ENCODE results near the gene AP5Z1. TPM values are rescaled to one million over a fixed set of nuclear protein-coding genes. Genes with fewer than 3 reads are reported as not detected.

The AP5Z1 gene, protein sequence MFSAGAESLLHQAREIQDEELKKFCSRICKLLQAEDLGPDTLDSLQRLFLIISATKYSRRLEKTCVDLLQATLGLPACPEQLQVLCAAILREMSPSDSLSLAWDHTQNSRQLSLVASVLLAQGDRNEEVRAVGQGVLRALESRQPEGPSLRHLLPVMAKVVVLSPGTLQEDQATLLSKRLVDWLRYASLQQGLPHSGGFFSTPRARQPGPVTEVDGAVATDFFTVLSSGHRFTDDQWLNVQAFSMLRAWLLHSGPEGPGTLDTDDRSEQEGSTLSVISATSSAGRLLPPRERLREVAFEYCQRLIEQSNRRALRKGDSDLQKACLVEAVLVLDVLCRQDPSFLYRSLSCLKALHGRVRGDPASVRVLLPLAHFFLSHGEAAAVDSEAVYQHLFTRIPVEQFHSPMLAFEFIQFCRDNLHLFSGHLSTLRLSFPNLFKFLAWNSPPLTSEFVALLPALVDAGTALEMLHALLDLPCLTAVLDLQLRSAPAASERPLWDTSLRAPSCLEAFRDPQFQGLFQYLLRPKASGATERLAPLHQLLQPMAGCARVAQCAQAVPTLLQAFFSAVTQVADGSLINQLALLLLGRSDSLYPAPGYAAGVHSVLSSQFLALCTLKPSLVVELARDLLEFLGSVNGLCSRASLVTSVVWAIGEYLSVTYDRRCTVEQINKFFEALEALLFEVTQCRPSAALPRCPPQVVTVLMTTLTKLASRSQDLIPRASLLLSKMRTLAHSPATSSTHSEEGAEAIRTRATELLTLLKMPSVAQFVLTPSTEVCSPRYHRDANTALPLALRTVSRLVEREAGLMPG
- polyA plus RNA-seq (2013), result 28.1 TPM

DNA sequence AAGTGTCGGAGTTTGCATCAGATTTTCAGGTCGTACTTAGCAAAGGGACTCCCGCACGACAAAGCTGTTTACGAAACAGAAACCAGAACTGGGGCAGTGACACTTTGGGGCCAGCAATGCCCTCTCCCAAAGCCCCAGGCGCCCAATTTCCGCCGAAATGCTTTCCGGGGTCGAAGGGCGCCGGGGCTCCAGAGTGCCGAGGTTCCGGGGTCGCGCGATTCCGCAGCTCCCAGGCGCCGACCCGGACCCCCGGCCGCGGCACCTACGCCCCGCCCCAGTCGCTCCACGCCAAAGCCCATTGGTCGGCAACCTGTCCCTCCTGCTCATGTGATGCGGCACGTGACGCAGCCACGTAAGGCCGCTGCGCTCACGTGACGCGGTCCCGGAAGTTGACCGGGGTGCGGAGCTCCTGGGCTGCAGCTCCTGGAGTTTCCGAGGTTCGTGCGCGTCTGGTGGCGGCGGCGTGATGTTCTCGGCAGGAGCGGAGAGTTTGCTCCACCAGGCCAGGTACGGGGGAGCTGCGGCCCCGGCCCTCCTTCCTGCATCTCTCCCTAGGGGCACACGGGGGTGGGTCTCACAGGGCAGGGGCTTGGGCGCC, at the start of gene AP5Z1:
TSS of gene AP5Z1 (plus strand) at position 374 of the 598 bp plus-strand sequence. CDS start at position 467, 93 bp downstream.
- peaks cover 0 to 13% (median 8%) of the 10 kb centered on the region in 4 experiments for H3K36me3 ChIP-seq (ENCODE audit: control insufficient read depth in 4 of 4, insufficient read depth in 4 of 4, low read length in 3 of 4)
- POLR2A ChIA-PET, result interaction anchor here (0.6 to 2.8 kb wide), 6 partner anchors 16 to 133 kb away, joined by 3 to 19 read pairs (median 4); no protein-coding TSS in a partner anchor
- peaks cover 3 to 33% (median 25%) of the 10 kb centered on the region in 4 experiments for H3K4me1 ChIP-seq (ENCODE audit: control extremely low read depth in 1 of 4, control insufficient read depth in 4 of 4, insufficient read depth in 4 of 4, low read length in 3 of 4)
- CTCF ChIA-PET, result interaction anchor here (0.7 to 4.2 kb wide), 4 partner anchors 14 to 29 kb away, joined by 3 to 36 read pairs (median 4); no protein-coding TSS in a partner anchor
- H3K9me3 ChIP-seq (ENCODE audit: control extremely low read depth in 1 of 5, control insufficient read depth in 4 of 5, insufficient read depth in 2 of 5, low read depth in 1 of 5, low read length in 4 of 5), result no peaks in the 10 kb centered on the region
- no peaks in the 10 kb centered on the region for H3K27me3 ChIP-seq (replicated peaks in 2 of 5; ENCODE audit: control insufficient read depth in 4 of 5, insufficient read depth in 5 of 5, low read length in 4 of 5)
- H3K4me3 ChIP-seq (ENCODE audit: control insufficient read depth in 1 of 7, extremely low read depth in 1 of 7, insufficient read depth in 4 of 7, low read depth in 2 of 7, low read length in 6 of 7), result peak within 1 kb of the TSS; percentile 90 to 99 (median 93)
- peak; percentile 97 to 98 (median 98) for DNase-seq
- peak within 1 kb of the TSS; percentile 92 to 97 for H3K27ac ChIP-seq (ENCODE audit: insufficient read depth in 1 of 2, low read depth in 1 of 2, low read length in 2 of 2, poor library complexity in 1 of 2, severe bottlenecking in 2 of 2)
- WGBS (ENCODE audit: insufficient coverage), result 0% methylated on average over 54 of the region's 55 CpGs

DNA sequence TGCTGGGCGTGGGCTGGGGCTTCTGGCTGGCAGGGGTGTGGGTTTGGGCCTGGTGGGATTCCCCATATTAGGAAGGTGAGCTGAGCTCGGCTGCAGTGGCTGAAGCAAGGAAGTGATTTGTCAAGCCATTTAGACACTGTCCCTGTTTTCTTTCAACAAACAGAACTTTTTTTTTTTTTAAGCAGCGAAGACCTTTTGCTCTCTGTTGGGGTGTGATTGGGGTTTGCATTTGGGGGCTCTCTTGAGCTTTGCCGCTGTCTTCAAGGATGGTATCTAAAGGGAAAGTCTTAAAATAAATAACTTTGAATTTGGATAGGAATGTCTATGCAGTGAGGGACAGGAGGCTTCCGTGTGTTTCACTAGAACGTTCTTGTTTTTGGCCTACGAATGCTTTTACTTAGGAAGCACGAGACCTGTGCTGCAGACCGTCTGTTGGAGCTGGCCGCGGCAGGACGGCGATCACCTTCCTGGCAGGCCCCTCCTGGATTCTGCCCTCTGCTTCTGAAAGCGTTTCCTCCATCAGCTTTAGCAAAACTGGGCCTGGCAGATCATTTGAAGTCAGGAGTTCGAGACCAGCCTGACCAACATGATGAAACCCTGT, 49.5 kb upstream of the AP5Z1 start:
- peak in 1 of 3 donors; percentile 60 for DNase-seq
- 31% methylated on average over 13 of the region's 15 CpGs for WGBS (ENCODE audit: insufficient coverage)
- Histone ChIP-seq H3K4me3 (ENCODE audit: control insufficient read depth in 1 of 7, extremely low read depth in 1 of 7, insufficient read depth in 4 of 7, low read depth in 2 of 7, low read length in 6 of 7) (peak overlapping the region in 6 of 7 experiments; percentile 56 to 86 (median 66)), H3K27me3 (replicated peaks in 2 of 5; ENCODE audit: control insufficient read depth in 4 of 5, insufficient read depth in 5 of 5, low read length in 4 of 5) (no peaks in the 10 kb centered on the region), H3K36me3 (ENCODE audit: control insufficient read depth in 4 of 4, insufficient read depth in 4 of 4, low read length in 3 of 4) (peaks cover 4 to 40% (median 14%) of the 10 kb centered on the region in 4 experiments), H3K4me1 (ENCODE audit: control extremely low read depth in 1 of 4, control insufficient read depth in 4 of 4, insufficient read depth in 4 of 4, low read length in 3 of 4) (peaks cover 0 to 37% (median 31%) of the 10 kb centered on the region in 4 experiments), H3K27ac (ENCODE audit: insufficient read depth in 1 of 2, low read depth in 1 of 2, low read length in 2 of 2, poor library complexity in 1 of 2, severe bottlenecking in 2 of 2) (peak overlapping the region in 1 of 2 experiments; percentile 85), H3K9me3 (ENCODE audit: control extremely low read depth in 1 of 5, control insufficient read depth in 4 of 5, insufficient read depth in 2 of 5, low read depth in 1 of 5, low read length in 4 of 5) (no peaks in the 10 kb centered on the region)
- POLR2A ChIA-PET, result interaction anchor here (0.8 kb wide), 1 partner anchor 84 kb away, joined by 5 read pairs; no protein-coding TSS in a partner anchor
- CTCF ChIA-PET, result interaction anchor here (0.8 to 3.5 kb wide), 10 partner anchors 8 to 84 kb away, joined by 3 to 20 read pairs (median 4); no protein-coding TSS in a partner anchor

DNA sequence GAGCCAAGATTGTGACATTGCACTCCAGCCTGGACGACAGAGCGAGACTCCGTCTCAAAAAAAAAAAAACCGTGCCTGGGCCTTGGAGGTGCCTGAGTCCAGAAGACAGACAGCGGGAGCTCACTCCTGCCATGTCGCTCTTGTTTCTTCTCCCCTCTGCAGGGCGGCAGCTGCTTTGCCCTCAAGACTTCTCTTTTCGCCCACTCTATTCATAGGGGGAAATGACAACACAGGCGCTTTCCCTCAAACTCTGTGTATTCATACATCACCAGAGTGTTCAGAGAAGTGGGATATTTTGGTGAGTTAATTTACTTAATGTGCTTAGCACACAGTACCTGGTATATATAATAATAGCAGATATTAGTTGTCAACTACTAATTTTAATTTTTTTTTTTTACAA, 48.9 kb upstream of the AP5Z1 start:
- peak in 1 of 3 donors; percentile 74 for DNase-seq
- no CpG with 5 or more reads among the region's 9 CpGs for WGBS (ENCODE audit: insufficient coverage)
- Histone ChIP-seq H3K27me3 (replicated peaks in 2 of 5; ENCODE audit: control insufficient read depth in 4 of 5, insufficient read depth in 5 of 5, low read length in 4 of 5) (no peaks in the 10 kb centered on the region), H3K36me3 (ENCODE audit: control insufficient read depth in 4 of 4, insufficient read depth in 4 of 4, low read length in 3 of 4) (peaks cover 4 to 38% (median 13%) of the 10 kb centered on the region in 4 experiments), H3K27ac (ENCODE audit: insufficient read depth in 1 of 2, low read depth in 1 of 2, low read length in 2 of 2, poor library complexity in 1 of 2, severe bottlenecking in 2 of 2) (no peak overlapping the region), H3K4me1 (ENCODE audit: control extremely low read depth in 1 of 4, control insufficient read depth in 4 of 4, insufficient read depth in 4 of 4, low read length in 3 of 4) (peaks cover 0 to 40% (median 34%) of the 10 kb centered on the region in 4 experiments), H3K9me3 (ENCODE audit: control extremely low read depth in 1 of 5, control insufficient read depth in 4 of 5, insufficient read depth in 2 of 5, low read depth in 1 of 5, low read length in 4 of 5) (no peaks in the 10 kb centered on the region), H3K4me3 (ENCODE audit: control insufficient read depth in 1 of 7, extremely low read depth in 1 of 7, insufficient read depth in 4 of 7, low read depth in 2 of 7, low read length in 6 of 7) (no peak overlapping the region)
- POLR2A ChIA-PET, result interaction anchor here (0.8 kb wide), 1 partner anchor 85 kb away, joined by 5 read pairs; no protein-coding TSS in a partner anchor
- CTCF ChIA-PET, result interaction anchor here (0.8 to 3.5 kb wide), 8 partner anchors 8 to 66 kb away, joined by 3 to 20 read pairs (median 4); no protein-coding TSS in a partner anchor

DNA sequence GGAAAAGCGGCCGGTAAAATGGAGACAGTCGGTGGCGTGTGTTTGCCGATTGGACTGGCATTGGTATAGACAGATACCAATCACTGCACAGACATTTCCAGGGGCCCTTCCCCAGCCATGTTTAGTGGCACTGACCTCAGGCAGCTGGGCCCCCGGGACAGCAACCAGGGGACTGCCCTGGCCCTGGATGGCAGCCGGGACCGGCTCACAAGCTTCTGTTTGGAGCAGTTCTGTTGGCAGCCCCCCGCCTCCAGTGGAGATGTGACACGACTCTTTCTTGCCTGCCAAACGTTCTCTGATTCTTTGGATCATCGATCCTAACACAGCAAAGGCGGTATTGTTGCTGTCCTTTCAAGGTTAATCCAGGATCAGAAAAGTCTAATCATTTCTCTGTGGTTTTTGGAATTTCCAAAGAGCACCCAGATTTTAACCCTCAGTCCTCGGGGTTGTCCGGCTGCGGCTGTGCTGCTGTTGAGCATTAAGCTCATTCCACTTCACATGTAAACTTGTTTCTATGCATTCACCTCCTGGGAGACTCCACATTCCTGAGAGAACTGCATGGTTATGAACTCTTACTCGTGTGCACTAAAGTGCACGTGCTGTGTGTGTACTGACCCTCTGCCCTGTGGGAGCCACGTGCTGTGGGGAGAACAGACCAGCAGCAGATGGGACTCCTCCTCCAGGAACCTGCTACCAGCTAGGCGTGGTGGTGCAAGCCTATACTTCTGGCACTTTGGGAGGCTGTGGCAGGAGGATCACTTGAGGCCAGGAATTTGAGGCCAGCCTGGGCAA, 47.3 kb upstream of the AP5Z1 start:
- POLR2A ChIA-PET, result no interaction called here
- Histone ChIP-seq H3K9me3 (ENCODE audit: control extremely low read depth in 1 of 5, control insufficient read depth in 4 of 5, insufficient read depth in 2 of 5, low read depth in 1 of 5, low read length in 4 of 5) (no peaks in the 10 kb centered on the region), H3K27me3 (replicated peaks in 2 of 5; ENCODE audit: control insufficient read depth in 4 of 5, insufficient read depth in 5 of 5, low read length in 4 of 5) (no peaks in the 10 kb centered on the region), H3K4me3 (ENCODE audit: control insufficient read depth in 1 of 7, extremely low read depth in 1 of 7, insufficient read depth in 4 of 7, low read depth in 2 of 7, low read length in 6 of 7) (no peak overlapping the region), H3K36me3 (ENCODE audit: control insufficient read depth in 4 of 4, insufficient read depth in 4 of 4, low read length in 3 of 4) (peaks cover 6 to 36% (median 11%) of the 10 kb centered on the region in 4 experiments), H3K4me1 (ENCODE audit: control extremely low read depth in 1 of 4, control insufficient read depth in 4 of 4, insufficient read depth in 4 of 4, low read length in 3 of 4) (peaks cover 0 to 45% (median 35%) of the 10 kb centered on the region in 4 experiments), H3K27ac (ENCODE audit: insufficient read depth in 1 of 2, low read depth in 1 of 2, low read length in 2 of 2, poor library complexity in 1 of 2, severe bottlenecking in 2 of 2) (no peak overlapping the region)
- WGBS (ENCODE audit: insufficient coverage), result 98% methylated on average over 18 of the region's 20 CpGs
- no peak for DNase-seq
- CTCF ChIA-PET, result no interaction called here

DNA sequence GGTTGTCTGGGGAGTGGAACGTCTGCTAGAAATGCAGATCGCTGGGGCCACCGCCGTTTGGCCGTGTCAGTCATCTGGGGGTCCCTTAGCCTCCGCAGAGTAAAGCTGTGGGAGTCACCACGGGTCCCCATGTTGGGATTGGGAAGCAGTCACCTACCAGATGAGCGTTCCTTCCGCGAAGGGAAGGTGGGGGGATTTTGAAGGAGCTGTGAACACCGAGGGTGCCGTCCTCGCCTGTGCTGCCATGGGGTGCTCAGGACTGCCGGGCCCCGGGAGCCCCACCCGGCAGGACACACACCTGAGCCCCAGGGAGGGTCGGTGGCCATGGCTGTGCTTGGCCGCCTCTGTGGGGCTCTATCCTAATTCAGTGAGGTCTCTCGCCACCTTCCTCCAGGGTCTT, 46.2 kb upstream of the AP5Z1 start:
- WGBS (ENCODE audit: insufficient coverage), result 99% methylated on average over 17 of the region's 19 CpGs
- peaks cover 4 to 30% (median 9%) of the 10 kb centered on the region in 4 experiments for H3K36me3 ChIP-seq (ENCODE audit: control insufficient read depth in 4 of 4, insufficient read depth in 4 of 4, low read length in 3 of 4)
- H3K4me1 ChIP-seq (ENCODE audit: control extremely low read depth in 1 of 4, control insufficient read depth in 4 of 4, insufficient read depth in 4 of 4, low read length in 3 of 4), result peaks cover 0 to 52% (median 45%) of the 10 kb centered on the region in 4 experiments
- H3K27me3 ChIP-seq (replicated peaks in 2 of 5; ENCODE audit: control insufficient read depth in 4 of 5, insufficient read depth in 5 of 5, low read length in 4 of 5), result no peaks in the 10 kb centered on the region
- H3K27ac ChIP-seq (ENCODE audit: insufficient read depth in 1 of 2, low read depth in 1 of 2, low read length in 2 of 2, poor library complexity in 1 of 2, severe bottlenecking in 2 of 2), result no peak overlapping the region
- CTCF ChIA-PET, result interaction anchor here (1.5 kb wide), 1 partner anchor 12 kb away, joined by 4 read pairs; no protein-coding TSS in a partner anchor
- no peak for DNase-seq
- POLR2A ChIA-PET, result no interaction called here
- H3K4me3 ChIP-seq (ENCODE audit: control insufficient read depth in 1 of 7, extremely low read depth in 1 of 7, insufficient read depth in 4 of 7, low read depth in 2 of 7, low read length in 6 of 7), result no peak overlapping the region
- H3K9me3 ChIP-seq (ENCODE audit: control extremely low read depth in 1 of 5, control insufficient read depth in 4 of 5, insufficient read depth in 2 of 5, low read depth in 1 of 5, low read length in 4 of 5), result no peaks in the 10 kb centered on the region

DNA sequence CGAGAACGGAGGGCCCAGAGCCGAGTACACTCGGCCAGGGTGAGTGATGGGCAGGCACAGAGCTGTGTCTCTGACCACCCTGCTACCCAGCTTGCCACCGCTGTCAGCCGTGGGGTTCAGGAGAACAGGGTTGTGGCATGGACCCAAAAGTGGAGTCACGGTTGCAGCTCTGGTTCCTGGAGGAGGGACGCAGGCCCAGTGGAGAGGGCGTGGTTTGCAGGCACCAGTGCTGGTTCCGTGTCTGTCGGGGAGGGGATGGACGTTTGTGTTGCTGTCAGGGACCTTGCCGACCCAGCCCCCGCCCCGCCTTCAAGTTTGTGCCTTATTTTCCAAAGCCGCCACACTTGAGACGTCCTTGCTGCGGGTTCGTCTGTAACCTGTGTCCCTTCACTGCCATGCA, 45.1 kb upstream of the AP5Z1 start:
- no peak for DNase-seq
- ChIA-PET POLR2A (no interaction called here), CTCF (interaction anchor here (1.5 kb wide), 1 partner anchor 11 kb away, joined by 4 read pairs; no protein-coding TSS in a partner anchor)
- 95% methylated on average over 19 of the region's 19 CpGs for WGBS (ENCODE audit: insufficient coverage)
- Histone ChIP-seq H3K4me3 (ENCODE audit: control insufficient read depth in 1 of 7, extremely low read depth in 1 of 7, insufficient read depth in 4 of 7, low read depth in 2 of 7, low read length in 6 of 7) (no peak overlapping the region), H3K9me3 (ENCODE audit: control extremely low read depth in 1 of 5, control insufficient read depth in 4 of 5, insufficient read depth in 2 of 5, low read depth in 1 of 5, low read length in 4 of 5) (no peaks in the 10 kb centered on the region), H3K27ac (ENCODE audit: insufficient read depth in 1 of 2, low read depth in 1 of 2, low read length in 2 of 2, poor library complexity in 1 of 2, severe bottlenecking in 2 of 2) (no peak overlapping the region), H3K27me3 (replicated peaks in 2 of 5; ENCODE audit: control insufficient read depth in 4 of 5, insufficient read depth in 5 of 5, low read length in 4 of 5) (no peaks in the 10 kb centered on the region), H3K4me1 (ENCODE audit: control extremely low read depth in 1 of 4, control insufficient read depth in 4 of 4, insufficient read depth in 4 of 4, low read length in 3 of 4) (peaks cover 0 to 48% (median 39%) of the 10 kb centered on the region in 4 experiments), H3K36me3 (ENCODE audit: control insufficient read depth in 4 of 4, insufficient read depth in 4 of 4, low read length in 3 of 4) (peaks cover 4 to 30% (median 9%) of the 10 kb centered on the region in 4 experiments)

Data from common myeloid progenitor, CD34-positive (primary cell).